ENCODE measurements around the gene CHID1. TPM values are rescaled to one million over a fixed set of nuclear protein-coding genes. Genes with fewer than 3 reads are reported as not detected.

The CHID1 gene
- total and polyA plus RNA-seq, 4 donors = 41.7 to 92.2 (median 48.8) TPM

- Histone ChIP-seq H3K4me3 (no peak overlapping the region), H3K9me3 (ENCODE audit: control insufficient read depth in 4 of 4, insufficient read depth in 3 of 4, low read length in 3 of 4) (no peaks in the 10 kb centered on the region), H3K27ac (ENCODE audit: low read depth in 1 of 2, low read length in 1 of 2) (no peak overlapping the region), H3K27me3 (ENCODE audit: control insufficient read depth in 3 of 3, insufficient read depth in 3 of 3, low read length in 2 of 3) (no peaks in the 10 kb centered on the region), H3K9ac (ENCODE audit: insufficient read depth in 1 of 2, low read length in 2 of 2) (no peak overlapping the region), H3K36me3 (ENCODE audit: control insufficient read depth in 4 of 4, insufficient read depth in 4 of 4, low read length in 4 of 4) (peaks cover 0 to 25% (median 0%) of the 10 kb centered on the region in 4 donors), H3K4me1 (ENCODE audit: control insufficient read depth in 5 of 5, insufficient read depth in 5 of 5, low read length in 5 of 5) (peaks cover 0 to 46% (median 29%) of the 10 kb centered on the region in 5 donors)
- WGBS, 2 donors = 6% methylated on average over 37 to 71 of the region's 71 CpGs
- ATAC-seq (ENCODE audit: insufficient read depth, low FRiP score) (no peak), DNase-seq (peak in 2 of 3 donors; percentile 70 to 71)
- TF ChIP-seq, protein P1, sequence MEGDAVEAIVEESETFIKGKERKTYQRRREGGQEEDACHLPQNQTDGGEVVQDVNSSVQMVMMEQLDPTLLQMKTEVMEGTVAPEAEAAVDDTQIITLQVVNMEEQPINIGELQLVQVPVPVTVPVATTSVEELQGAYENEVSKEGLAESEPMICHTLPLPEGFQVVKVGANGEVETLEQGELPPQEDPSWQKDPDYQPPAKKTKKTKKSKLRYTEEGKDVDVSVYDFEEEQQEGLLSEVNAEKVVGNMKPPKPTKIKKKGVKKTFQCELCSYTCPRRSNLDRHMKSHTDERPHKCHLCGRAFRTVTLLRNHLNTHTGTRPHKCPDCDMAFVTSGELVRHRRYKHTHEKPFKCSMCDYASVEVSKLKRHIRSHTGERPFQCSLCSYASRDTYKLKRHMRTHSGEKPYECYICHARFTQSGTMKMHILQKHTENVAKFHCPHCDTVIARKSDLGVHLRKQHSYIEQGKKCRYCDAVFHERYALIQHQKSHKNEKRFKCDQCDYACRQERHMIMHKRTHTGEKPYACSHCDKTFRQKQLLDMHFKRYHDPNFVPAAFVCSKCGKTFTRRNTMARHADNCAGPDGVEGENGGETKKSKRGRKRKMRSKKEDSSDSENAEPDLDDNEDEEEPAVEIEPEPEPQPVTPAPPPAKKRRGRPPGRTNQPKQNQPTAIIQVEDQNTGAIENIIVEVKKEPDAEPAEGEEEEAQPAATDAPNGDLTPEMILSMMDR (IDR thresholded peaks at IDR 0.05; ENCODE audit: control extremely low read depth, extremely low read depth) = no peak
Measured at GRCh38 chr11:849104-849824, 61.3 kb downstream of the CHID1 start.

DNA sequence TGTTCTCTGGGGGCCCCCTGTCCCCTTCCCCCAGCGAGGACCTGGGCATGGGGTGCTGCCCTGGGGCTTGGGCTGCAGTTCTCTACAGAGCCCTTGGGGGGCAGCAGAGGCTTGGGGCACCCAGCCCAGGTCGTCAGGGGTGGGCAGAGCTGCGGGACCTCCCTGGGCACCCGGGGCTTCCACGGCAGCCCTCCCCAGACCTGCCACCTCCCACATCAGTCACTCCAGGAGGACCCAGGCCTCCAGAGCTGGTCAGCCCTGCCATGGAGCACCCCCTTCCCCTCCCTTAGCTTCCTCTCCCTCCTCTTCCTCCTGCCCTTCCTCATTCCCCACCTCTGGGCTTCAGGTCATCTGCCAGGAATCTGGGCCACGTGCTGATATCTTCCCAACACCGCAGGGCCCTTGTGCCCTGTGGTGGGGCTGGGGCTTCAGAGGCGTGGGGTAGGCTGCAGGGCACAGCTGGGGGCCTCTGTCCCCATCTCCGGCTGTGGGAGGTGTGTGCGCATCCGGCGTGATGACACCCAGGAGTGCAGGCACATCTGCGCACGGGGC lies 62.2 kb downstream of the CHID1 start:
- 23 to 34% methylated on average over 14 of the region's 14 CpGs for WGBS, 2 donors
- no peak for DNase-seq
- Histone ChIP-seq H3K27me3 (ENCODE audit: control insufficient read depth in 3 of 3, insufficient read depth in 3 of 3, low read length in 2 of 3) (no peaks in the 10 kb centered on the region), H3K9me3 (ENCODE audit: control insufficient read depth in 4 of 4, insufficient read depth in 3 of 4, low read length in 3 of 4) (no peaks in the 10 kb centered on the region), H3K9ac (ENCODE audit: insufficient read depth in 1 of 2, low read length in 2 of 2) (no peak overlapping the region), H3K27ac (ENCODE audit: low read depth in 1 of 2, low read length in 1 of 2) (no peak overlapping the region), H3K4me3 (no peak overlapping the region), H3K4me1 (ENCODE audit: control insufficient read depth in 5 of 5, insufficient read depth in 5 of 5, low read length in 5 of 5) (peaks cover 0 to 53% (median 32%) of the 10 kb centered on the region in 5 donors), H3K36me3 (ENCODE audit: control insufficient read depth in 4 of 4, insufficient read depth in 4 of 4, low read length in 4 of 4) (peaks cover 0 to 20% (median 0%) of the 10 kb centered on the region in 4 donors)
- TF ChIP-seq, protein P1 (IDR thresholded peaks at IDR 0.05; ENCODE audit: control extremely low read depth, extremely low read depth) = peak; percentile 68
- no peak for ATAC-seq (ENCODE audit: insufficient read depth, low FRiP score)

GRCh38 chr11:847876-848275 lies 62.7 kb downstream of the CHID1 start:
- Histone ChIP-seq H3K9ac (ENCODE audit: insufficient read depth in 1 of 2, low read length in 2 of 2) (no peak overlapping the region), H3K4me3 (no peak overlapping the region), H3K36me3 (ENCODE audit: control insufficient read depth in 4 of 4, insufficient read depth in 4 of 4, low read length in 4 of 4) (peaks cover 0 to 17% (median 0%) of the 10 kb centered on the region in 4 donors), H3K4me1 (ENCODE audit: control insufficient read depth in 5 of 5, insufficient read depth in 5 of 5, low read length in 5 of 5) (peaks cover 0 to 53% (median 34%) of the 10 kb centered on the region in 5 donors), H3K27ac (ENCODE audit: low read depth in 1 of 2, low read length in 1 of 2) (no peak overlapping the region), H3K27me3 (ENCODE audit: control insufficient read depth in 3 of 3, insufficient read depth in 3 of 3, low read length in 2 of 3) (no peaks in the 10 kb centered on the region), H3K9me3 (ENCODE audit: control insufficient read depth in 4 of 4, insufficient read depth in 3 of 4, low read length in 3 of 4) (no peaks in the 10 kb centered on the region)
- ATAC-seq (ENCODE audit: insufficient read depth, low FRiP score) = no peak
- DNase-seq = no peak
- 74 to 83% methylated on average over 14 to 18 of the region's 18 CpGs for WGBS, 2 donors
- TF ChIP-seq, protein P1 (IDR thresholded peaks at IDR 0.05; ENCODE audit: control extremely low read depth, extremely low read depth) = no peak
